Keratinocyte (primary cell): ENCODE results near the gene SRSF4. TPM values are rescaled to one million over a fixed set of nuclear protein-coding genes. Genes with fewer than 3 reads are reported as not detected.

Experiments used
- DNase-seq: peaks from one replicate; pipeline ENCODE4 v3.0.0-alpha.2; 2011; ENCODE audit warnings: low read depth, missing footprints, low spot score
- FAIRE-seq: peaks from 2 replicates; lab custom pipeline; 2011; peaks lifted over from hg19 to GRCh38; lab: Jason Lieb, UNC
- H2AFZ ChIP-seq: 2 replicates; pipeline ENCODE4 v1.6.0; 2012; ENCODE audit warnings: low read length, control low read depth, inconsistent platforms; ENCODE audit not compliant: control insufficient read depth
- H3K27ac ChIP-seq: 2 replicates; pipeline ENCODE4 v1.5.1; 2011; ENCODE audit warnings: low read length; ENCODE audit not compliant: control insufficient read depth, insufficient read depth
- H3K27me3 ChIP-seq: 3 replicates; pipeline ENCODE4 v1.6.0; 2011; ENCODE audit warnings: low read length; ENCODE audit not compliant: control insufficient read depth, insufficient read depth; ENCODE audit errors: extremely low read depth
- H3K36me3 ChIP-seq, 2 experiments: 2 replicates in 1 of 2; 3 replicates in 1 of 2; pipeline ENCODE4 v1.5.1; 2011; ENCODE audit warnings: low read length in 2 of 2, mild to moderate bottlenecking in 1 of 2; ENCODE audit not compliant: control insufficient read depth in 2 of 2, insufficient read depth in 2 of 2; ENCODE audit errors: extremely low read depth in 1 of 2
- H3K4me1 ChIP-seq: 3 replicates; pipeline ENCODE4 v1.5.1; 2011; ENCODE audit warnings: low read length; ENCODE audit not compliant: control insufficient read depth, insufficient read depth; ENCODE audit errors: extremely low read depth
- H3K4me2 ChIP-seq: 3 replicates; pipeline ENCODE4 v1.6.0; 2011; ENCODE audit warnings: low read depth, low read length; ENCODE audit not compliant: control insufficient read depth, insufficient read depth; ENCODE audit errors: extremely low read depth
- H3K4me3 ChIP-seq, 3 experiments: fragments of 200-600 bp in 1 of 3; sonication (generic) in 1 of 3; 2 replicates in 2 of 3; 3 replicates in 1 of 3; pipeline ENCODE4 v1.5.1; 2011 to 2016; ENCODE audit warnings: low read length in 3 of 3, mild to moderate bottlenecking in 3 of 3, control low read depth in 2 of 3, inconsistent platforms in 1 of 3, low read depth in 1 of 3, mixed read lengths in 1 of 3, mixed run types in 1 of 3, moderate library complexity in 1 of 3; ENCODE audit not compliant: control insufficient read depth in 2 of 3, insufficient read depth in 2 of 3; ENCODE audit errors: extremely low read depth in 1 of 3
- H3K79me2 ChIP-seq: 2 replicates; pipeline ENCODE4 v1.6.0; 2012; ENCODE audit warnings: low read length; ENCODE audit not compliant: control insufficient read depth, insufficient read depth
- H3K9ac ChIP-seq: 3 replicates; pipeline ENCODE4 v1.6.0; 2011; ENCODE audit warnings: low read length; ENCODE audit not compliant: control insufficient read depth, insufficient read depth; ENCODE audit errors: extremely low read depth
- H3K9me1 ChIP-seq: 3 replicates; pipeline ENCODE4 v1.6.0; 2011; ENCODE audit warnings: low read length; ENCODE audit not compliant: control insufficient read depth, insufficient read depth; ENCODE audit errors: extremely low read depth
- H3K9me3 ChIP-seq: 2 replicates; pipeline ENCODE4 v1.5.1; 2012; ENCODE audit warnings: low read depth, low read length; ENCODE audit not compliant: control insufficient read depth
- H4K20me1 ChIP-seq: 3 replicates; pipeline ENCODE4 v1.6.0; 2011; ENCODE audit warnings: low read length; ENCODE audit not compliant: control insufficient read depth, insufficient read depth; ENCODE audit errors: extremely low read depth
- CTCF ChIP-seq, 3 experiments: IDR thresholded peaks in 1 of 3; conservative IDR thresholded peaks in 1 of 3; optimal IDR thresholded peaks in 1 of 3; 2 replicates in 2 of 3; 3 replicates in 1 of 3; pipeline versions ENCODE3 to v1.5.1; 2011; ENCODE audit warnings: low read length in 3 of 3, mild to moderate bottlenecking in 3 of 3, moderate library complexity in 2 of 3, control low read depth in 1 of 3, inconsistent platforms in 1 of 3; ENCODE audit not compliant: insufficient read depth in 2 of 3; ENCODE audit errors: extremely low read depth in 1 of 3
- EZH2 ChIP-seq: IDR thresholded peaks from one replicate; pipeline ENCODE4 v1.6.1; 2012; ENCODE audit warnings: inconsistent platforms, mild to moderate bottlenecking, low read length, moderate library complexity
- dilution Hi-C: fragments of 300-500 bp; cut with MboI; formaldehyde crosslinking; loops from one replicate; pipeline ENCODE4 v1.7.0; 2020; ENCODE audit warnings: low sequenced_read_pairs; ENCODE audit not compliant: extremely low pct_ligation_motif_present
- polyA plus RNA-seq, 5 experiments: library from polyadenylated mRNA; depleted of rRNA in 3 of 5; stranded (reverse) in 3 of 5; stranded (forward) in 1 of 5; unstranded in 1 of 5; fragments of >200 nt; gene quantifications; 1 replicate in 1 of 5; 2 replicates in 3 of 5; 3 replicates in 1 of 5; pipeline versions ENCODE4 v1.2.1 to v1.2.3, GENCODE V29; 2011 to 2012; ENCODE audit warnings: missing spikeins in 2 of 5, low read depth in 1 of 5, low replicate concordance in 1 of 5
- small RNA-seq, 3 experiments: library from RNA; depleted of rRNA; stranded (forward); fragments of <200 nt; gene quantifications; one replicate each; pipeline ENCODE3, GENCODE V24; 2012; ENCODE audit warnings: low read depth in 3 of 3, low replicate concordance in 1 of 3; ENCODE audit not compliant: insufficient read length in 3 of 3

Gene SRSF4
- polyA plus RNA-seq, 1 donor (not counting 4 experiments of a cell fraction or from before 2014, with no cell fraction given), result 51.0 TPM

- H3K4me1 ChIP-seq, result no peaks in the 10 kb centered on the region
- H3K4me2 ChIP-seq, result no peak overlapping the region
- dilution Hi-C loops, result no loop called here
- DNase-seq (no peak), FAIRE-seq (no peak)
- H4K20me1 ChIP-seq, result no peaks in the 10 kb centered on the region
- no peak for TF ChIP-seq CTCF (optimal IDR thresholded peaks at IDR 0.05 in 1 of 3, IDR thresholded peaks at IDR 0.05 in 1 of 3, conservative IDR thresholded peaks at IDR 0.05 in 1 of 3; ENCODE audit: extremely low read depth in 1 of 3, insufficient read depth in 2 of 3, low read length in 3 of 3)
- TF ChIP-seq EZH2, result no peak
- H2AFZ ChIP-seq, result no peak overlapping the region
- peaks cover 0 to 4% of the 10 kb centered on the region in 2 experiments for H3K36me3 ChIP-seq
- no peak overlapping the region for H3K9ac ChIP-seq
- no peaks in the 10 kb centered on the region for H3K27me3 ChIP-seq
- H3K79me2 ChIP-seq, result no peaks in the 10 kb centered on the region
- H3K4me3 ChIP-seq, result no peak overlapping the region
- H3K9me1 ChIP-seq, result no peaks in the 10 kb centered on the region
- H3K9me3 ChIP-seq, result no peaks in the 10 kb centered on the region
- H3K27ac ChIP-seq, result no peak overlapping the region
These were observed 82.4 kb downstream of the SRSF4 start for GRCh38 chr1:29099286-29099685.

Small RNA genes lying within 50 kb of the gene (small RNA-seq; reads per million reads assigned to genes)
- 0 reads per million in 3 experiments for gene RF02271

Other genes starting within 250 kb of the SRSF4 start
- gene TMEM200B, start 58.0 kb downstream of the SRSF4 start, polyA plus RNA-seq, result 0.18 to 0.82 TPM (median 0.59 TPM) in 3 replicates
- 20.7 to 29.9 TPM (median 23.0 TPM) in 3 replicates for gene MECR, start 49.0 kb upstream of the SRSF4 start, polyA plus RNA-seq
- gene PTPRU, start 54.6 kb upstream of the SRSF4 start, polyA plus RNA-seq, result 4.3 to 6.4 TPM (median 5.4 TPM) in 3 replicates